ENCODE results near the gene UROC1.

UROC1 gene

DNA sequence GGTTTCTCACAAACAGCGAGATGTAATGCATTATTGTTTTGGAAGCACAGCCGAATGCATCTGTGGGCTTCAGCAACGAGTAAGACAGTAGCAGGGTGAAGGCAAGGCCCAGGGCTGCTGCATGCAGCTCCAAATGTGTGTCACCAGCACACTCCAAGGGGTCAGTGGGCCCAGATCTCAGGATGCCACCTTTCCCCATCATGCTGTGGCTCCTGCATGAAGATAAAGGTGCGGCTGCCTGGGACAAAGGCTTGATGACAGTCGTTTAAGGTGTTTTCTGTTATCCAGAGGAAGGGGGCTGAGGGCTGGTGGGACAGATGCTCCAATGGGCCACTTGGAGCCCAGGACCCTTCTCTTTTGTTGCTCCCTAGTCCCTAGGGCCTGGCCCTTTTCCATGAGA is 28.0 kb upstream of the UROC1 start:
- no peaks in the 10 kb centered on the region for H3K36me3 ChIP-seq (ENCODE audit: control insufficient read depth, insufficient read depth, low read length)
- H3K9ac ChIP-seq (ENCODE audit: low read depth, low read length), result no peak overlapping the region
- no peaks in the 10 kb centered on the region for H3K9me3 ChIP-seq (ENCODE audit: control insufficient read depth, insufficient read depth, low read length)
- no peaks in the 10 kb centered on the region for H3K27me3 ChIP-seq (ENCODE audit: control insufficient read depth, insufficient read depth, low read length)
- H3K4me3 ChIP-seq (ENCODE audit: low read depth, low read length), result no peak overlapping the region
- H3K4me1 ChIP-seq (ENCODE audit: control insufficient read depth, insufficient read depth, low read length), result peaks cover 17% of the 10 kb centered on the region
- no peak overlapping the region for H3K27ac ChIP-seq (ENCODE audit: low read depth, low read length)

DNA sequence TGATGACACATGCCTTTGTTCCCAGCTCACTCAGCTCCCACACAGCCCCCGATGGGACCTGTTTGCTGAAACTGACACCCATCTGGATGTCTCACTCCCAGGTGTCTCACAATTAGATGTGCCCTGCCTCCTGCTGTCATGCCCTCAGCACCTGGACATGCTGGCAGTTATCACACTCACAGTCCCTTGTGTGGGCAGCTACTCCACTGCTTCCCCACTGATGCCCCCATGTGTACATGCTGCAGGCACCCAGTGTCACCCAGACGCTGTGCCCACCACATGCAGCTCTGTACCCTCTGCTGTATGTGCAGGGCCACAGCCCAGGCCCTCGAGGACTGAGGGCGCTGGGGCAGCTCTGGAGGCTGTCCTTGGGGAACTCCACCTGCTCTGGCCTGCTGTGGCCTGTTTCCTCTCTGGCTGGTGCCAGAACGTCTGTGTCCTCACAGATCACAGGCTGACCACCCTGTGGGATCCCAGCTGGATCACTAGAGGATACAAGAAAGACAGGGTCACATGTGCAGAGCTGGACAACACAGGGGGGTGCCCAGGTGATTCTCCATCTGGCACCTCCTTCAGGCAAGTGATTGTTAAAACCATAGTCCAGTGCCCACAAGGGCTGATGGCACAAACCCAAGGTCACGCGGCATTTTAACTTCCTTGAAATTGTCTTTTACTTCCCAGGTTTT is 27.2 kb upstream of the UROC1 start:
- no peak overlapping the region for H3K4me3 ChIP-seq (ENCODE audit: low read depth, low read length)
- H3K9ac ChIP-seq (ENCODE audit: low read depth, low read length), result no peak overlapping the region
- H3K27ac ChIP-seq (ENCODE audit: low read depth, low read length), result no peak overlapping the region
- no peaks in the 10 kb centered on the region for H3K27me3 ChIP-seq (ENCODE audit: control insufficient read depth, insufficient read depth, low read length)
- H3K9me3 ChIP-seq (ENCODE audit: control insufficient read depth, insufficient read depth, low read length), result no peaks in the 10 kb centered on the region
- H3K4me1 ChIP-seq (ENCODE audit: control insufficient read depth, insufficient read depth, low read length), result peaks cover 15% of the 10 kb centered on the region
- no peaks in the 10 kb centered on the region for H3K36me3 ChIP-seq (ENCODE audit: control insufficient read depth, insufficient read depth, low read length)

DNA sequence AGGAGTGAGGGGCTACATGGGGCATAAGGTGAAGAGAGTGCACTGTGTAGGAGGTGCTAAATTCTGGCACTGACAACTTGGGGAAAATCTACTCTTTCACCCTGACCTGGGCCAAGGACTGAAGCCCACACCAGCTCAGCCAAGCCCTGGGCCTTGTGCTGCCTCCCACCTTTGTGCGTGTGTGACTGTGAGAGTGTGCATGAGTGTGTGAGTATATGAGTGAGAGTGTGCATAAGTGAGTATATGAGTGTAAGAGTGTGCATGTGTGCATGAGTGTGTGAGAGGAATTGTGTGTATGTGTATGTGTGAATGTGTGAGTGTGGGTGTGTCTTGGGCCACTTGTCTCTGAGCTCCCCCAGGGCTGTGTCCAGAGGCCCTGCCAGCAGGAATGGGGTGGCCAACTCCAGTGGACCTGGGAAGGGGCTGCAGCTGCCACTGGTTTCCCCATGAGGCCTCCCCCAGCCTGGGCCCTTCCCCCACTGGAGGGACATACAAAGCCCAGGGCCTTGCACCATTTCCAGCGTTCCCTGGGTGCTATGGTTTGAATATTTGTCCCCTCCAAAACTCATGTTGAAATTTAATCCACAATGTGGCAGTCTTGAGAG is 26.0 kb upstream of the UROC1 start:
- no peak overlapping the region for H3K27ac ChIP-seq (ENCODE audit: low read depth, low read length)
- no peaks in the 10 kb centered on the region for H3K27me3 ChIP-seq (ENCODE audit: control insufficient read depth, insufficient read depth, low read length)
- peaks cover 4% of the 10 kb centered on the region; the same call in 1 of the 2 replicates for H3K4me1 ChIP-seq (ENCODE audit: control insufficient read depth, insufficient read depth, low read length)
- H3K9ac ChIP-seq (ENCODE audit: low read depth, low read length), result no peak overlapping the region
- H3K9me3 ChIP-seq (ENCODE audit: control insufficient read depth, insufficient read depth, low read length), result no peaks in the 10 kb centered on the region
- no peak overlapping the region for H3K4me3 ChIP-seq (ENCODE audit: low read depth, low read length)
- H3K36me3 ChIP-seq (ENCODE audit: control insufficient read depth, insufficient read depth, low read length), result no peaks in the 10 kb centered on the region

DNA sequence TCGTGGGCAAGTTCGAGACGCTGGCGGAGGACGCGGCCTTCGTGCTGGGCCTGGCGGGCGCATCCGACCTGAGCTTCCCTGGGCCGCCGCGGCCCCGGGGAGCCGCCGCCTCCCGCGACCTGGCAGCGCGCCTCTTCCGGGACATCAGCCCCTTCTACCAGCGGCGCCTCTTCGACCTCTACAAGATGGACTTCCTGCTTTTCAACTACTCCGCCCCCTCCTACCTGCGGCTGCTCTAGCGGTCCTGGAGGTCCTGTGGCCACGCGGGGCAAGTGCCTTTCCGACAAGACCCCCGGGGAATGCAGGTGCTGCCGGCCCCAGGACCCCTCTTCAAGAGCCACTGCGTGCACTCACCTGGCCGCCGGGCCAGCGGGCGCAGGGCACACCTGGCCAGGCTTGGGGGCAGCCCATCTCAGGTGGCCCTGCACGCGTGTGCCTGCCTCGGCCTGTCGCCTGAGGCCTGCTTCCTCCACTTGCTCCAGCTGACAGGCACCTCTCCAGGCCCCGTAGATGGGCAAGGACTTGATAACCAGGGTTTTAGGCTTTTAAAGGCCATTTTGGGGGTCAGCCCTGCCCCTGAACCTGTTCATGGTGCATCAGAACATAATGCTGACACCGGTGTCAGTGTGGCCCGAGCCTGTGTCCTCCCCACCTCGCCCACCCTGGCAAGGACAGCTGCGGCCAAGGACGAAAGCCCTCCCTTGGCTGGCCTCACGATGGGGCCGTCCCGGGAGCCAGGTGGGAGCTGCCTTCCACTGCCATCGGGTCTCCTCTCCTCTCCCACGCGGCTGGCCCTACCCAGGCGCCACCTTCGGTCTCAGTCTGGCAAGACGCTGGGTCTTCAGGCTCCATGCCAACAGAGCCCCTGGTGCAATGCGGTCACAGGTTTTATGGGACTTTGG is 25.0 kb upstream of the UROC1 start:
- Histone ChIP-seq H3K9ac (ENCODE audit: low read depth, low read length) (no peak overlapping the region), H3K36me3 (ENCODE audit: control insufficient read depth, insufficient read depth, low read length) (no peaks in the 10 kb centered on the region), H3K4me1 (ENCODE audit: control insufficient read depth, insufficient read depth, low read length) (no peaks in the 10 kb centered on the region), H3K9me3 (ENCODE audit: control insufficient read depth, insufficient read depth, low read length) (no peaks in the 10 kb centered on the region), H3K27me3 (ENCODE audit: control insufficient read depth, insufficient read depth, low read length) (no peaks in the 10 kb centered on the region), H3K27ac (ENCODE audit: low read depth, low read length) (no peak overlapping the region), H3K4me3 (ENCODE audit: low read depth, low read length) (no peak overlapping the region)

DNA sequence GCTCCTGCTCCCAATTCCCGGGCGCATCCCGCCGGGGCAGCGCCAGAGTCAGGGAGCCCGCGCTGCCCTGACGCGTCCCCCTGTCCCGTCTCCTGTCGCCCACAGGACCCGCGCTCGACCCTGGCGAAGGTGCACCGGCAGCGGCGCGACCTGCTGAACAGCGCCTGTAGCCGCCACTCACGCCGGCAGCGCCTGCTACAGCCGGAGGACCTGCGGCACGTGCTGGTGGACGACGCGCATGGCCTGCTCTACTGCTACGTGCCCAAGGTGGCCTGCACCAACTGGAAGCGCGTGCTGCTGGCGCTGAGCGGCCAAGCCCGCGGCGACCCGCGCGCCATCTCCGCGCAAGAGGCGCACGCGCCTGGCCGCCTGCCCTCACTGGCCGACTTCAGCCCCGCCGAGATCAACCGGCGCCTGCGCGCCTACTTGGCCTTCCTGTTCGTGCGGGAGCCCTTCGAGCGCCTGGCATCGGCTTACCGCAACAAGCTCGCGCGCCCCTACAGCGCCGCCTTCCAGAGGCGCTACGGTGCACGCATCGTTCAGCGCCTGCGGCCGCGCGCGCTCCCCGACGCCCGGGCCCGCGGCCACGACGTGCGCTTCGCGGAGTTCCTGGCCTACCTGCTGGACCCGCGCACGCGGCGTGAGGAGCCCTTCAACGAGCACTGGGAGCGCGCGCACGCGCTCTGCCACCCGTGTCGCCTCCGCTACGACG is 24.2 kb upstream of the UROC1 start:
- Histone ChIP-seq H3K27me3 (ENCODE audit: control insufficient read depth, insufficient read depth, low read length) (no peaks in the 10 kb centered on the region), H3K4me1 (ENCODE audit: control insufficient read depth, insufficient read depth, low read length) (no peaks in the 10 kb centered on the region), H3K9ac (ENCODE audit: low read depth, low read length) (no peak overlapping the region), H3K27ac (ENCODE audit: low read depth, low read length) (no peak overlapping the region), H3K4me3 (ENCODE audit: low read depth, low read length) (no peak overlapping the region), H3K36me3 (ENCODE audit: control insufficient read depth, insufficient read depth, low read length) (no peaks in the 10 kb centered on the region), H3K9me3 (ENCODE audit: control insufficient read depth, insufficient read depth, low read length) (no peaks in the 10 kb centered on the region)

DNA sequence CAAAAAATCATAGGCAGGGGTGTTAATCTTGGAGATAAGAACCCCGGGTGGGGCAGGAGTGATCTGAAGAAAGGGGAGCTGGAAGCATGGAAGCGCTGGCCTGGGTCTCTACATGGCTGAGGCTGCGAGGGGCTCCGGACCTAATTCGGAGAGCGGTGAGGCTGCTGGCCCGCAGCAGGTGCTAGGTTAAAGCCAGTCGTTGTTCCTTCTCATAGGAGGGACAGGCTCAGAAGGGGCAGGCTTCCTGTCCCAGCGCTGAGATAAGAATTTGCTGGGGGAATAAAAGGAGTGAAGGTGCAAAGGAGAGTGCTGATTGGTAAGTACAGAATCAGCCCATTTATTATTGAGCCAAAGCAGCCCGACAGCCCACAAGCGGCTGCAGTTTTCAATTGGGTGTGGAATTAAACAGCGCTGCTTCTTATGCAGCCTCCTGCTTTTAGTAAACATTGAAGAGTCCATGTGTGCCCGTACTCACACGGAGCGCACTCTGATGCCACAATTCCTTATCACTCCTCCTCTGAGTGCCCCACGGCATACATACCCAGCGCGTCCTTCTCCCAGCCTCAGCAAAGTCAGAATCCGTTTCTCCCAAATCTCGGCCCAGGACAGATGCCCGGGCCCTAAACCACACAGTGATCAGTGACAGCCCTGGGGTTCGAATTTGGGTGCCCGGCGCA is 23.5 kb upstream of the UROC1 start:
- Histone ChIP-seq H3K9me3 (ENCODE audit: control insufficient read depth, insufficient read depth, low read length) (no peaks in the 10 kb centered on the region), H3K4me1 (ENCODE audit: control insufficient read depth, insufficient read depth, low read length) (no peaks in the 10 kb centered on the region), H3K27ac (ENCODE audit: low read depth, low read length) (no peak overlapping the region)

DNA sequence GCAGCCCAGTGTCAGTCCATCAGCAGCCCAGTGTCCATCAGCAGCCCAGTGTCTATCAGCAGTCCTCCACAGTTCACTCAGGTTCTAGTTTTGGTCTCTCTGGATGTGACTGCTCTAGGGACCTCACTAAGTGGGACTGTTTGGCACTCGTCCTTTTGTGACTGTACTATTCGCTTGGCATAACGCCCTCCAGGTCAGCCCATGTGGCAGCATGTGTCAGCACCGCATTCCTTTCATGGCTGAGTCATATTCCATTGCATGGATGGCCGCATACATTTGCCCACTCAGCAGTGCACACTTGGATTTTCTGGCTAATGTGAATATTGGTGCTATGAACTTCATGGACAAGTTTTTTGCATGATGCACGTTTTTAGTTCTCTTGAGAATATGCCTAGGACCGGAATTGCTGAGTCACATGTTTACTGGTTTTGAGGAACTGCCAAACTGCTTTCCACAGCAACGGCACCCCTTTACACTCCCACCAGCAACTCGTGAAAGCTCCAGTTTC is 22.8 kb upstream of the UROC1 start:
- no peak overlapping the region for H3K4me3 ChIP-seq (ENCODE audit: low read depth, low read length)
- H3K9me3 ChIP-seq (ENCODE audit: control insufficient read depth, insufficient read depth, low read length), result no peaks in the 10 kb centered on the region
- no peaks in the 10 kb centered on the region for H3K36me3 ChIP-seq (ENCODE audit: control insufficient read depth, insufficient read depth, low read length)
- H3K27ac ChIP-seq (ENCODE audit: low read depth, low read length), result no peak overlapping the region
- no peaks in the 10 kb centered on the region for H3K27me3 ChIP-seq (ENCODE audit: control insufficient read depth, insufficient read depth, low read length)
- no peak overlapping the region for H3K9ac ChIP-seq (ENCODE audit: low read depth, low read length)
- no peaks in the 10 kb centered on the region for H3K4me1 ChIP-seq (ENCODE audit: control insufficient read depth, insufficient read depth, low read length)

More for the DNA sequence above, 23.5 kb upstream of the UROC1 start:
- no peak overlapping the region for H3K9ac ChIP-seq (ENCODE audit: low read depth, low read length)
- H3K36me3 ChIP-seq (ENCODE audit: control insufficient read depth, insufficient read depth, low read length), result no peaks in the 10 kb centered on the region
- H3K27me3 ChIP-seq (ENCODE audit: control insufficient read depth, insufficient read depth, low read length), result no peaks in the 10 kb centered on the region
- H3K4me3 ChIP-seq (ENCODE audit: low read depth, low read length), result no peak overlapping the region

DNA sequence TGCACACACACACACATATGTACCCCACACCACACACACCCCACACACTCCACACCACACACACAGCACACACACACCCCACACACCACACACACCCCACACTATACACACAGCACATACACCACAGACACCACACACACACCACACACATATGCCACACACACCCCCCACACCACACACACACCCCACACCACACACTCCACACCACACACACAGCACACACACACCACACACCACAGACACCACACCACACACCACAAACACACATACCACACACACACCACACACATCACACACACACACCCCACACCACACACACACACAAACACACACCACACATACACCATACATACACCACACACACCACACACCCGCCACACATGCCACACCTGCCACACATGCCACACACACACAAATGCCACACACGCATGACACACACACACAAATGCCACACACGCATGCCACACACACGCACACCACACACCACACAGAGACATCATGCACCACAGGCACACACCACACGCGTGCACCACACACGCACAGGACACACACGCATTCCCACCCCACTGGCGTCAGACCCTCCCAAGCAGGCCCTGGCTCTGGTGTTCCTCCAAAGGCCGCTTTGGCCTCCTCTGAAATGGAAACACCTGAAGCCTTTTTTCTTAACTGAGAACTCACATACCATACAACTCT is 22.1 kb upstream of the UROC1 start:
- H3K27me3 ChIP-seq (ENCODE audit: control insufficient read depth, insufficient read depth, low read length), result no peaks in the 10 kb centered on the region
- no peaks in the 10 kb centered on the region for H3K36me3 ChIP-seq (ENCODE audit: control insufficient read depth, insufficient read depth, low read length)
- no peak overlapping the region for H3K27ac ChIP-seq (ENCODE audit: low read depth, low read length)
- no peaks in the 10 kb centered on the region for H3K9me3 ChIP-seq (ENCODE audit: control insufficient read depth, insufficient read depth, low read length)
- H3K4me3 ChIP-seq (ENCODE audit: low read depth, low read length), result no peak overlapping the region
- no peak overlapping the region for H3K9ac ChIP-seq (ENCODE audit: low read depth, low read length)
- H3K4me1 ChIP-seq (ENCODE audit: control insufficient read depth, insufficient read depth, low read length), result no peaks in the 10 kb centered on the region

DNA sequence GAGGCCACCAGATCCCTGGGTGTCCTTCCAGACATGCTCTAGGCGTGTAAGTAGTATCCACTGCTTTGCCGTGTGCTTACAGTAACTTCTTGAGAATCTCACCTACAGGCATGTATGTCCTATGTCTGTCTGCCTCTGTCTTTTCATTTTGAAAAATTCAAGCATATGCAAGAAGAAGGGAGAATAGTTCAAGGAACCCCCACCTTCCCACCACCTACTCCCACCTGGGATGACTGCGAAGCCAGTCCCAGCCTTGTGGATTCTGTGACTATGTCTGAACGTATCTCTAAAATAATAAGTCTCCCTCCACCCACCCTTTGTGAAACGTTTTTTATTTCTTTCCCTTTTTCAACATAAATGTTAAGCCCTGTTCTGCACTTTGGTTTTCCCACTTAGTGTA is 21.4 kb upstream of the UROC1 start:
- no peak overlapping the region for H3K9ac ChIP-seq (ENCODE audit: low read depth, low read length)
- no peaks in the 10 kb centered on the region for H3K4me1 ChIP-seq (ENCODE audit: control insufficient read depth, insufficient read depth, low read length)
- no peaks in the 10 kb centered on the region for H3K27me3 ChIP-seq (ENCODE audit: control insufficient read depth, insufficient read depth, low read length)
- no peaks in the 10 kb centered on the region for H3K36me3 ChIP-seq (ENCODE audit: control insufficient read depth, insufficient read depth, low read length)
- no peak overlapping the region for H3K27ac ChIP-seq (ENCODE audit: low read depth, low read length)
- H3K4me3 ChIP-seq (ENCODE audit: low read depth, low read length), result no peak overlapping the region
- H3K9me3 ChIP-seq (ENCODE audit: control insufficient read depth, insufficient read depth, low read length), result no peaks in the 10 kb centered on the region

DNA sequence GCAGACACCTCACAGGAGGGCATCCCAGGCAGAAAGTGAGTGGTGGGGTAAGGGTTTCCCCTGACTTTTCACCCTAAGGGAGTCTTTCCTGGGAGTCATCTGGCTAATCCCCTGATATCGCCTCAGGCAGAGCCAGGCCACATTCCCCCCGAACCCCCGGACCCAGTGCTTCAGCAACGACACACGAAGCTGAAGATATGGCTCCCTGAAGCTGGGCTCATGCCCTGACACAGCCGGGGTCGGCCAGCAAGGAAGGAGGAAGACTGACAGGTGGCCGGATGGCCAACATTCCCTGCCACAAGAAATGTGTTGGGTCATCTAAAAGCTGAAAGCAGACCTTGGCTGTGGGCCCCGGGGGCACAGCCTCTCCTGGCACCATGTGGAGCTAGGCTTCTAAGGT is 20.7 kb upstream of the UROC1 start:
- Histone ChIP-seq H3K27ac (ENCODE audit: low read depth, low read length) (no peak overlapping the region), H3K36me3 (ENCODE audit: control insufficient read depth, insufficient read depth, low read length) (no peaks in the 10 kb centered on the region), H3K4me3 (ENCODE audit: low read depth, low read length) (no peak overlapping the region), H3K27me3 (ENCODE audit: control insufficient read depth, insufficient read depth, low read length) (no peaks in the 10 kb centered on the region), H3K9ac (ENCODE audit: low read depth, low read length) (no peak overlapping the region), H3K9me3 (ENCODE audit: control insufficient read depth, insufficient read depth, low read length) (no peaks in the 10 kb centered on the region), H3K4me1 (ENCODE audit: control insufficient read depth, insufficient read depth, low read length) (no peaks in the 10 kb centered on the region)
